Spleen (tissue), 7 donors: ENCODE measurements around the gene SRSF9.

Experiments used
- CTCF ChIP-seq, 11 experiments: fragments of 200-600 bp in 7 of 11; fragments of 450-650 bp in 4 of 11; sonication (generic) in 4 of 11; IDR thresholded peaks in 8 of 11; conservative IDR thresholded peaks in 3 of 11; 1 replicate in 7 of 11; 2 replicates in 4 of 11; pipeline versions ENCODE4 v1.4.0 to v1.8.0; 2016 to 2021; ENCODE audit warnings: antibody characterized with exemption in 11 of 11, inconsistent platforms in 4 of 11, mild to moderate bottlenecking in 1 of 11
- POLR2A ChIP-seq, 3 donors: fragments of 450-650 bp; IDR thresholded peaks; one replicate each; pipeline ENCODE4 v1.5.1; 2017; ENCODE audit warnings: antibody characterized with exemption in 3 of 3, mild to moderate bottlenecking in 1 of 3
- POLR2AphosphoS5 ChIP-seq, 3 donors: sonication (generic); formaldehyde crosslinking; IDR thresholded peaks; one replicate each; pipeline ENCODE4 v1.5.1; 2017; ENCODE audit warnings: antibody characterized with exemption in 3 of 3
- donor health status: DM: no; HTN: no; CAD: no; lungs with moderate emphysema.
- donor health status: DM: no; HTN: no; CAD: no.
- donor health status: DM: no; HTN: no; CAD: no.

GRCh38 chr12:120439646-120440247, 29.8 kb downstream of the SRSF9 start:
- peak in 10 of 11 experiments; percentile 34 to 84 (median 58) for TF ChIP-seq CTCF (IDR thresholded peaks at IDR 0.05 in 8 of 11, conservative IDR thresholded peaks at IDR 0.05 in 3 of 11)
- TF ChIP-seq POLR2A (IDR thresholded peaks at IDR 0.05), result no peak
- no peak for TF ChIP-seq POLR2AphosphoS5 (IDR thresholded peaks at IDR 0.05)
